ENCODE data around the gene FMO3.

Gene FMO3

DNA sequence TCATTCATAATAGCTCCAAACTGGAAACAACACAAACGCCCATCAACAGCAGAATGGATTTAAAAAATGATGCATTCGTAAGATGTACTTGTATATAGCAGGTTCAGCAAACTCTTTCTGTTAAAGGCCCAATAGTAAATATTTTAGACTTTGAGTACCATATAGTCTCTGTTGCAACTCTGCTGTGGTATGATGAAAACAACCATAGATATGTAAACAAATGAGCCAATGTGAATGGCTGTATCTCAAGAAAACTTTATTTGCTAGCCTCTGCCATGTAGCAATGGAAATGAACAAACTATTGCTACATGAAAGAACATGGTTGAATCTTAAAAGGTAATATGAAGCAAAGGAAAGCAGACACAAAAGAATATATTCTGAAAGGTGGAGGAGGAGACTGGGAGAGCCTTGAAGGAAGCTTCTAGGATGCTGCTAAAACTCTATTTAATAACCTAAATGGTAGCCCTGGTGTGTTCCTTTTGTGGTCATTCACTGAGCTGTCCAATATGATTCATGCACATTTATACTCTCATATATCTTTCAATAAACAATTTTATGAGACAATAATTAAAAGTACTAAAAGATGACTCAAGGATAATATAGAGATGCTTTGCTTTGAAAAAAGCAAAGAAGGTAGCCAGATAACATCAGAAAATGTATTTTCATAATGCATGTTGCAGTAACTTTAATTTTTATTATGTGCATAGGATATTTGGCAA lies 29.1 kb upstream of the FMO3 start:
- Histone ChIP-seq H4K20me1 (ENCODE audit: insufficient read depth) (no peaks in the 10 kb centered on the region), H3K27me3 (ENCODE audit: insufficient read depth, low read depth) (no peaks in the 10 kb centered on the region), H3K36me3 (ENCODE audit: insufficient read depth) (no peaks in the 10 kb centered on the region), H3K4me1 (ENCODE audit: low read depth, poor library complexity, severe bottlenecking) (no peaks in the 10 kb centered on the region), H3K4me3 (IDR thresholded peaks at IDR 0.05; ENCODE audit: insufficient read depth, low read depth, low read length) (no peak overlapping the region), H2AFZ (ENCODE audit: low read depth) (no peak overlapping the region), H3K9ac (no peak overlapping the region), H3K4me2 (no peak overlapping the region), H3K79me2 (ENCODE audit: insufficient read depth, low read depth) (no peaks in the 10 kb centered on the region), H3K27ac (no peak overlapping the region)
- TF ChIP-seq CTCF (conservative IDR thresholded peaks at IDR 0.05; ENCODE audit: low read depth, low read length) = no peak

GRCh38 chr1:171062902-171063301 lies 27.8 kb upstream of the FMO3 start:
- Histone ChIP-seq H2AFZ (ENCODE audit: low read depth) (no peak overlapping the region), H3K36me3 (ENCODE audit: insufficient read depth) (no peaks in the 10 kb centered on the region), H3K79me2 (ENCODE audit: insufficient read depth, low read depth) (no peaks in the 10 kb centered on the region), H3K4me2 (no peak overlapping the region), H4K20me1 (ENCODE audit: insufficient read depth) (no peaks in the 10 kb centered on the region), H3K27ac (no peak overlapping the region), H3K9ac (no peak overlapping the region), H3K4me1 (ENCODE audit: low read depth, poor library complexity, severe bottlenecking) (no peaks in the 10 kb centered on the region), H3K27me3 (ENCODE audit: insufficient read depth, low read depth) (no peaks in the 10 kb centered on the region), H3K4me3 (IDR thresholded peaks at IDR 0.05; ENCODE audit: insufficient read depth, low read depth, low read length) (no peak overlapping the region)
- TF ChIP-seq CTCF (conservative IDR thresholded peaks at IDR 0.05; ENCODE audit: low read depth, low read length) = no peak

GRCh38 chr1:171075041-171075440 lies 15.7 kb upstream of the FMO3 start:
- Histone ChIP-seq H3K27ac (no peak overlapping the region), H3K4me1 (ENCODE audit: low read depth, poor library complexity, severe bottlenecking) (no peaks in the 10 kb centered on the region), H3K79me2 (ENCODE audit: insufficient read depth, low read depth) (no peaks in the 10 kb centered on the region), H4K20me1 (ENCODE audit: insufficient read depth) (no peaks in the 10 kb centered on the region), H2AFZ (ENCODE audit: low read depth) (no peak overlapping the region), H3K9ac (no peak overlapping the region), H3K36me3 (ENCODE audit: insufficient read depth) (no peaks in the 10 kb centered on the region), H3K4me2 (no peak overlapping the region), H3K27me3 (ENCODE audit: insufficient read depth, low read depth) (no peaks in the 10 kb centered on the region), H3K4me3 (IDR thresholded peaks at IDR 0.05; ENCODE audit: insufficient read depth, low read depth, low read length) (no peak overlapping the region)
- TF ChIP-seq CTCF (conservative IDR thresholded peaks at IDR 0.05; ENCODE audit: low read depth, low read length) = no peak

GRCh38 chr1:171081314-171081753 lies 9.4 kb upstream of the FMO3 start:
- no peaks in the 10 kb centered on the region for H3K27me3 ChIP-seq (ENCODE audit: insufficient read depth, low read depth)

More at GRCh38 chr1:171081314-171081753, 9.4 kb upstream of the FMO3 start:
- Histone ChIP-seq H3K79me2 (ENCODE audit: insufficient read depth, low read depth) (no peaks in the 10 kb centered on the region), H2AFZ (ENCODE audit: low read depth) (no peak overlapping the region), H4K20me1 (ENCODE audit: insufficient read depth) (no peaks in the 10 kb centered on the region), H3K9ac (no peak overlapping the region), H3K27ac (no peak overlapping the region), H3K4me1 (ENCODE audit: low read depth, poor library complexity, severe bottlenecking) (no peaks in the 10 kb centered on the region), H3K4me3 (IDR thresholded peaks at IDR 0.05; ENCODE audit: insufficient read depth, low read depth, low read length) (no peak overlapping the region), H3K4me2 (no peak overlapping the region), H3K36me3 (ENCODE audit: insufficient read depth) (no peaks in the 10 kb centered on the region)
- TF ChIP-seq CTCF (conservative IDR thresholded peaks at IDR 0.05; ENCODE audit: low read depth, low read length) = peak; percentile 60
